IMR-90 (cell line): ENCODE measurements around the gene SCAMP1. TPM values are rescaled to one million over a fixed set of nuclear protein-coding genes. Genes with fewer than 3 reads are reported as not detected.

Experiments
- ATAC-seq: fragments of 200-7000 bp; cut with Tn5 transposase; 2 replicates; pipeline ENCODE4 v1.9.1; 2020; ENCODE audit warnings: low read depth, mild to moderate bottlenecking, moderate library complexity
- BruUV-seq: library from RNA; stranded (reverse); fragments of 400-500 nt; replicated peaks from 2 replicates; lab custom pipeline; 2021; lab: Mats Ljungman, UMichigan
- CTCF ChIA-PET: fragments of 300-600 bp; formaldehyde crosslinking; extraction: SDS; loops from one replicate; lab custom pipeline; 2021; ENCODE audit warnings: antibody characterized with exemption; lab: Yijun Ruan, JAX
- POLR2A ChIA-PET: fragments of 300-600 bp; sonication (Branson Sonifier 250); formaldehyde crosslinking; loops from one replicate; lab custom pipeline; 2022; ENCODE audit warnings: antibody characterized with exemption; ENCODE audit not compliant: unreplicated experiment; lab: Charles Lee
- DNase-seq: peaks from one replicate; pipeline ENCODE4 v3.0.0; 2013
- H2AFZ ChIP-seq: replicated peaks from 2 replicates; pipeline ENCODE3; 2013; ENCODE audit warnings: low read length, mild to moderate bottlenecking; ENCODE audit not compliant: poor library complexity
- H2AK5ac ChIP-seq: 2 replicates; pipeline ENCODE4 v1.6.1; 2013; ENCODE audit warnings: low read depth, low read length, inconsistent platforms
- H2AK9ac ChIP-seq: replicated peaks from 2 replicates; pipeline ENCODE3; 2013; ENCODE audit warnings: mild to moderate bottlenecking, low read depth, low read length, moderate library complexity; ENCODE audit not compliant: poor library complexity
- H2BK120ac ChIP-seq: 2 replicates; pipeline ENCODE4 v1.6.1; 2013; ENCODE audit warnings: low read depth, low read length, inconsistent platforms
- H2BK15ac ChIP-seq: 3 replicates; pipeline ENCODE4 v1.6.1; 2013; ENCODE audit warnings: low read depth, low read length, inconsistent platforms
- H2BK20ac ChIP-seq: 2 replicates; pipeline ENCODE4 v1.6.1; 2013; ENCODE audit warnings: low read depth, mild to moderate bottlenecking, inconsistent platforms, low read length, moderate library complexity
- H2BK5ac ChIP-seq: 2 replicates; pipeline ENCODE4 v1.6.1; 2013; ENCODE audit warnings: mild to moderate bottlenecking, low read depth, low read length, inconsistent platforms; ENCODE audit not compliant: poor library complexity, severe bottlenecking
- H3K14ac ChIP-seq: replicated peaks from 2 replicates; pipeline ENCODE4 v1.6.1; 2013; ENCODE audit warnings: low read depth, low read length, inconsistent platforms
- H3K18ac ChIP-seq: 2 replicates; pipeline ENCODE4 v1.6.1; 2013; ENCODE audit warnings: low read depth, low read length, control low read depth
- H3K23ac ChIP-seq: 2 replicates; pipeline ENCODE4 v1.6.1; 2013; ENCODE audit warnings: low read depth, low read length, inconsistent platforms
- H3K27ac ChIP-seq: 2 replicates; pipeline ENCODE4 v1.5.1; 2013; ENCODE audit warnings: mild to moderate bottlenecking, control low read depth, low read length; ENCODE audit not compliant: insufficient read depth
- H3K27me3 ChIP-seq: 2 replicates; pipeline ENCODE4 v1.6.1; 2013; ENCODE audit warnings: low read length; ENCODE audit not compliant: control insufficient read depth, insufficient read depth
- H3K36me3 ChIP-seq: 2 replicates; pipeline ENCODE4 v1.6.1; 2013; ENCODE audit warnings: low read length, mixed read lengths; ENCODE audit not compliant: control insufficient read depth, insufficient read depth
- H3K4ac ChIP-seq: 2 replicates; pipeline ENCODE4 v1.6.1; 2013; ENCODE audit warnings: low read depth, low read length, inconsistent platforms
- H3K4me1 ChIP-seq: 2 replicates; pipeline ENCODE4 v1.6.1; 2013; ENCODE audit warnings: low read length, mixed read lengths; ENCODE audit not compliant: control insufficient read depth, insufficient read depth
- H3K4me2 ChIP-seq: 2 replicates; pipeline ENCODE4 v1.6.1; 2013; ENCODE audit warnings: low read depth, mild to moderate bottlenecking, control low read depth, low read length, moderate library complexity
- H3K4me3 ChIP-seq: 2 replicates; pipeline ENCODE4 v1.5.1; 2013; ENCODE audit warnings: low read depth, mild to moderate bottlenecking, control low read depth, low read length, moderate library complexity; ENCODE audit not compliant: insufficient read depth
- H3K56ac ChIP-seq: 2 replicates; pipeline ENCODE4 v1.6.1; 2013; ENCODE audit warnings: low read length, inconsistent platforms; ENCODE audit not compliant: insufficient read depth; ENCODE audit errors: extremely low read depth
- H3K79me1 ChIP-seq, 2 experiments: 2 replicates each; pipeline ENCODE4 v1.6.1; 2013; ENCODE audit warnings: low read length in 2 of 2, inconsistent platforms in 1 of 2, low read depth in 1 of 2
- H3K9ac ChIP-seq: 2 replicates; pipeline ENCODE4 v1.6.1; 2013; ENCODE audit warnings: low read depth, low read length, control low read depth
- H3K9me1 ChIP-seq: 2 replicates; pipeline ENCODE4 v1.6.1; 2013; ENCODE audit warnings: low read length, inconsistent platforms; ENCODE audit not compliant: insufficient read depth
- H3K9me3 ChIP-seq: 2 replicates; pipeline ENCODE4 v1.6.1; 2013; ENCODE audit warnings: low read length; ENCODE audit not compliant: control insufficient read depth, insufficient read depth
- H4K20me1 ChIP-seq: 2 replicates; pipeline ENCODE4 v1.6.1; 2013; ENCODE audit warnings: low read length, inconsistent platforms; ENCODE audit not compliant: insufficient read depth
- H4K5ac ChIP-seq: 2 replicates; pipeline ENCODE4 v1.6.1; 2013; ENCODE audit warnings: mild to moderate bottlenecking, low read depth, low read length, control low read depth
- H4K8ac ChIP-seq, 2 experiments: 2 replicates each; pipeline ENCODE4 v1.6.1; 2013; ENCODE audit warnings: low read depth in 2 of 2, low read length in 2 of 2, control low read depth in 1 of 2, inconsistent platforms in 1 of 2
- H4K91ac ChIP-seq: 2 replicates; pipeline ENCODE4 v1.6.1; 2013; ENCODE audit warnings: low read depth, low read length, inconsistent platforms; ENCODE audit not compliant: insufficient read depth
- CEBPB ChIP-seq: IDR thresholded peaks from 2 replicates; pipeline ENCODE4 v1.6.1; 2012; ENCODE audit warnings: low read depth, low read length, improper control_type of control experiment
- ELK1 ChIP-seq: fragments of 150-350 bp; IDR thresholded peaks from 2 replicates; pipeline ENCODE4 v1.6.1; 2016; ENCODE audit warnings: low read depth, mild to moderate bottlenecking, low read length, moderate library complexity, borderline replicate concordance
- WGBS, 2 experiments: methylation state at CpG; one replicate each; pipeline versions ENCODE4 v1.1.5 to v1.1.7; 2013; ENCODE audit warnings: missing lambda C conversion rate in 2 of 2; ENCODE audit not compliant: insufficient read length in 1 of 2; ENCODE audit errors: extremely low coverage in 2 of 2; 5-methylcytosine and 5-hydroxymethylcytosine counted together
- dilution Hi-C: fragments of 300-500 bp; cut with HindIII; formaldehyde crosslinking; loops from one replicate; pipeline ENCODE4 v1.14.3; 2018; ENCODE audit warnings: low sequenced_read_pairs; ENCODE audit not compliant: unreplicated experiment
- in situ Hi-C: fragments of 300-500 bp; cut with MboI; formaldehyde crosslinking; loops from 3 replicates; pipeline ENCODE4 v1.14.3; 2019; ENCODE audit warnings: low sequenced_read_pairs, inconsistent platforms, mixed read lengths
- intact Hi-C: fragments of 100-400 bp; cut with micrococcal nuclease; formaldehyde crosslinking; loops from 2 replicates; pipeline ENCODE4 v1.10.0; 2022
- polyA plus RNA-seq, 3 experiments: library from polyadenylated mRNA; depleted of rRNA; stranded (reverse); fragments of >200 nt; gene quantifications; 2 replicates each; pipeline ENCODE4 v1.2.3, GENCODE V29; 2012; ENCODE audit warnings: low replicate concordance in 1 of 3
- total RNA-seq: library from RNA; depleted of rRNA; stranded (reverse); fragments of >200 nt; gene quantifications from 2 replicates; pipeline ENCODE4 v1.2.3, GENCODE V29; 2012

Gene SCAMP1
- total and polyA plus RNA-seq, 2 of the 4 experiments (the other 2 are of a cell fraction): 13.5 to 114 TPM

GRCh38 chr5:78483809-78484521 lies 123.5 kb downstream of the SCAMP1 start:
- no peak overlapping the region for H2BK20ac ChIP-seq
- TF ChIP-seq ELK1 (no peak), CEBPB (peak; percentile 85)
- H4K20me1 ChIP-seq: no peaks in the 10 kb centered on the region
- no peak overlapping the region for H2BK120ac ChIP-seq
- no TSS peak for BruUV-seq
- H2BK15ac ChIP-seq: no peak overlapping the region
- peaks cover 2% of the 10 kb centered on the region for H3K4me1 ChIP-seq
- dilution Hi-C loops (no loop called here), in situ Hi-C loops (no loop called here), intact Hi-C loops (loop anchor here (1.0 kb wide), 1 partner anchor 13 kb away; no protein-coding TSS in a partner anchor)
- no peak overlapping the region for H3K18ac ChIP-seq
- no peak overlapping the region for H3K14ac ChIP-seq
- no peak overlapping the region for H4K5ac ChIP-seq
- H3K27ac ChIP-seq: no peak overlapping the region
- H2AK5ac ChIP-seq: no peak overlapping the region
- H3K9me3 ChIP-seq: no peaks in the 10 kb centered on the region
- no peak overlapping the region for H3K23ac ChIP-seq
- H3K27me3 ChIP-seq: no peaks in the 10 kb centered on the region
- H2AK9ac ChIP-seq: no peak overlapping the region
- H3K56ac ChIP-seq: no peak overlapping the region
- H4K8ac ChIP-seq: no peak overlapping the region
- DNase-seq (peak; percentile 77), ATAC-seq (peak; percentile 85)
- H3K4me2 ChIP-seq: no peak overlapping the region
- CTCF ChIA-PET: interaction anchor here (0.9 kb wide), 1 partner anchor 35 kb away, joined by 4 read pairs; no protein-coding TSS in a partner anchor
- no peak overlapping the region for H2BK5ac ChIP-seq
- peaks cover 7 to 13% of the 10 kb centered on the region in 2 experiments; a peak in 1 of 4 replicates for H3K79me1 ChIP-seq
- POLR2A ChIA-PET: no interaction called here
- H3K36me3 ChIP-seq: peaks cover 22% of the 10 kb centered on the region
- no peak overlapping the region for H4K91ac ChIP-seq
- WGBS, 2 experiments: no CpG with 5 or more reads among the region's 3 CpGs
- H3K9ac ChIP-seq: no peak overlapping the region
- peaks cover 7% of the 10 kb centered on the region for H3K9me1 ChIP-seq
- H3K4me3 ChIP-seq: no peak overlapping the region
- no peak overlapping the region for H2AFZ ChIP-seq
- no peak overlapping the region for H3K4ac ChIP-seq
